ENCODE data around the gene RNF121. TPM values are rescaled to one million over a fixed set of nuclear protein-coding genes. Genes with fewer than 3 reads are reported as not detected.

The RNF121 gene
- total RNA-seq, 6 experiments from 2014 or later: 36.7 to 41.6 (median 38.7) TPM

DNA sequence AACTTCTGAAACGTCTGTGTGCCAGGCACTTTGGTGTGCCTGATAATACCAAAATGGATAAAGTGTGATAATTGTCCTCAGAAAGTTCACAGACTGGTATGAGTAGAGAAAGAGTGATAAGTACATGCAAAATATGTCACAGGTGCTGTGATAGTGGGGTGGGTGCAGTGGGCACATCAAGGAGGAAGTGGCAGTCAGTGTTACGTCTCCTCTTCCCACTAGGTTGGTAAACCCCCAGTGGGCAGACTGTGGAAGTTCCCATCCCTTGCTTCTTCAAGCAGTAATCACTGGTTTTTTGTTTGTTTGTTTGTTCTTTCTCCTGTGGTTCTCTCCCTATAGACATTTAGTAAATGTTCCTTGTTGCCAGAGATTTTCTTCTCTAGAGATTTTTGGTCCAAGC lies 5.4 kb downstream of the RNF121 start:
- H3K4me1 Mint-ChIP-seq (ENCODE audit: low read depth): peaks cover 68% of the 10 kb centered on the region
- TF ChIP-seq, protein P1, sequence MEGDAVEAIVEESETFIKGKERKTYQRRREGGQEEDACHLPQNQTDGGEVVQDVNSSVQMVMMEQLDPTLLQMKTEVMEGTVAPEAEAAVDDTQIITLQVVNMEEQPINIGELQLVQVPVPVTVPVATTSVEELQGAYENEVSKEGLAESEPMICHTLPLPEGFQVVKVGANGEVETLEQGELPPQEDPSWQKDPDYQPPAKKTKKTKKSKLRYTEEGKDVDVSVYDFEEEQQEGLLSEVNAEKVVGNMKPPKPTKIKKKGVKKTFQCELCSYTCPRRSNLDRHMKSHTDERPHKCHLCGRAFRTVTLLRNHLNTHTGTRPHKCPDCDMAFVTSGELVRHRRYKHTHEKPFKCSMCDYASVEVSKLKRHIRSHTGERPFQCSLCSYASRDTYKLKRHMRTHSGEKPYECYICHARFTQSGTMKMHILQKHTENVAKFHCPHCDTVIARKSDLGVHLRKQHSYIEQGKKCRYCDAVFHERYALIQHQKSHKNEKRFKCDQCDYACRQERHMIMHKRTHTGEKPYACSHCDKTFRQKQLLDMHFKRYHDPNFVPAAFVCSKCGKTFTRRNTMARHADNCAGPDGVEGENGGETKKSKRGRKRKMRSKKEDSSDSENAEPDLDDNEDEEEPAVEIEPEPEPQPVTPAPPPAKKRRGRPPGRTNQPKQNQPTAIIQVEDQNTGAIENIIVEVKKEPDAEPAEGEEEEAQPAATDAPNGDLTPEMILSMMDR (IDR thresholded peaks at IDR 0.05): no peak
- peaks cover 1% of the 10 kb centered on the region; the same call in 1 of the 2 replicates for H3K36me3 Mint-ChIP-seq (ENCODE audit: low read depth)
- no peak for DNase-seq
- no peak overlapping the region for H3K27ac Mint-ChIP-seq
- no peaks in the 10 kb centered on the region for H3K9me3 Mint-ChIP-seq
- no peak overlapping the region for H3K4me3 Mint-ChIP-seq
- H3K27me3 Mint-ChIP-seq (ENCODE audit: insufficient read depth): no peaks in the 10 kb centered on the region; the same call in none of the 2 replicates

DNA sequence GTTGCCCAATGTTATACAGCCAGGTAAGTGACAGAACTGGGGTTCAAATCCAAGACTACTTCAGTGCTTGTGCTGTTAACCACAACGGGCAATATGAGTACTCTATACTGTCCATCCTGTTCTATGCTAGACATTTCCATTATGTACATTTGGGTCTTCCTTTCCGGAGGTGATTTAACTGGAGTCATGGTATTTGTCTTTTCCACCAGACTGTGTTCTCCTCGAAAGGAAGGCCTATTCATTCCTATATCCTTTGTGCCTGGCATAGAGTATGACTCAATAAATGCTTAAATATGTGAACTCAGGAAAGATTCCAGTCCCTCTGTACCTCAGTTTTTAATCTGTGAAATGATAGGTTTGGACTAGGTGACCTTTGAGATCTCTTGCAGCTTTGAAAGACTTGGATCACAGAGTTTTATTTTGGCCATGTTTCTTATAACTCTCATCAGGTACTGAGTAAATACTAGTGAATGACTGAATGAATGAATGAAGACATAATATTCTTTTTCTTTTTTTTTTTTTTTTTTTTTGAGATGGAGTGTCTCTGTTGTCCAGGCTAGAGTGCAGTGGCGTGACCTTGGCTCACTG lies 6.6 kb downstream of the RNF121 start:
- Mint-ChIP-seq H3K4me3 (no peak overlapping the region), H3K36me3 (ENCODE audit: low read depth) (0 out of 2 replicates have a peak, but pooled peaks cover 4% of the 10 kb centered on the region), H3K27ac (no peak overlapping the region), H3K4me1 (ENCODE audit: low read depth) (peaks cover 57% of the 10 kb centered on the region), H3K27me3 (ENCODE audit: insufficient read depth) (no peaks in the 10 kb centered on the region; the same call in none of the 2 replicates), H3K9me3 (no peaks in the 10 kb centered on the region)
- TF ChIP-seq, protein P1 (IDR thresholded peaks at IDR 0.05): no peak
- DNase-seq: no peak

DNA sequence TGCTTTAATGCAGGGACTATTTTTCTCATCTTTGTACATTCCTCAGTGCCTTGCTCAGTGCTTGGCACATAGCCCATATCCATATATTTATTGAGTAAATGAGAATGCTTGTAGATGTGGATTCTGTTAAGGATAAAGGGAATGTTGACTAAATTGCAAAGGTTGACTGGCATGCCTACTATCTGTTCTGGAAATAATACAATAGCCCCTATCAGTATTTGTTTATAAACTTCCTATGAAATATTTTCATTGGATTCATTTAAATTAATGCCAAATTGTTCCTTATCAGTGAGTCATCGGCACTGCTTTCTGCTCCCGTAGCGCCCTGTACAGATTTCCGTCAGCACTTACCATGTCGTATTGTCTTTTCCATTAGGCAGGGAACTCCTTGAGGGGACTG lies 8.0 kb downstream of the RNF121 start:
- DNase-seq: peak; percentile 28
- Mint-ChIP-seq H3K36me3 (ENCODE audit: low read depth) (0 out of 2 replicates have a peak, but pooled peaks cover 4% of the 10 kb centered on the region), H3K4me3 (no peak overlapping the region), H3K27ac (no peak overlapping the region), H3K9me3 (no peaks in the 10 kb centered on the region), H3K27me3 (ENCODE audit: insufficient read depth) (no peaks in the 10 kb centered on the region; the same call in none of the 2 replicates), H3K4me1 (ENCODE audit: low read depth) (peaks cover 43% of the 10 kb centered on the region)
- TF ChIP-seq, protein P1 (IDR thresholded peaks at IDR 0.05): no peak

DNA sequence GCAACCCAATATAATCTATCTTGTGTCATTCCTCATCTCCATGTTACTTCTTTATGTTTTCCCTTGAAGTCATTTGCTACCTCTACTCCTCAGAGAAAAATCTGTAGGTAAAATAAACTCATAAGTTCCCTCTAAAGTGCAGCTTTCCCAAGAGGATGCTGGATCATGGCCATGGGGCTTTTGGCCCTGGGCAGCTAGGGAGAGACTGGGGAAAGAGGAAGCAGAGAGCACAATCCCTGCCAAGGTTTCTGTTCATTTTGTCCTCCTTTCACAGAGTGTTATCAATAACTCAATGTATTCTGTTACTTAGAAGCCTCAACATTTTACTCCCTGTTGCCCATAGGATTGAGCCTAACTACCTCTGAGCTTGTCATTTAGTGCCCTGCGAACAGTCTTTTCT lies 9.0 kb downstream of the RNF121 start:
- Mint-ChIP-seq H3K27me3 (ENCODE audit: insufficient read depth) (no peaks in the 10 kb centered on the region; the same call in none of the 2 replicates), H3K4me3 (no peak overlapping the region), H3K27ac (no peak overlapping the region; the same call in 1 of the 2 replicates), H3K4me1 (ENCODE audit: low read depth) (peaks cover 41% of the 10 kb centered on the region), H3K9me3 (no peaks in the 10 kb centered on the region), H3K36me3 (ENCODE audit: low read depth) (0 out of 2 replicates have a peak, but pooled peaks cover 4% of the 10 kb centered on the region)
- TF ChIP-seq, protein P1 (IDR thresholded peaks at IDR 0.05): no peak
- DNase-seq: no peak

DNA sequence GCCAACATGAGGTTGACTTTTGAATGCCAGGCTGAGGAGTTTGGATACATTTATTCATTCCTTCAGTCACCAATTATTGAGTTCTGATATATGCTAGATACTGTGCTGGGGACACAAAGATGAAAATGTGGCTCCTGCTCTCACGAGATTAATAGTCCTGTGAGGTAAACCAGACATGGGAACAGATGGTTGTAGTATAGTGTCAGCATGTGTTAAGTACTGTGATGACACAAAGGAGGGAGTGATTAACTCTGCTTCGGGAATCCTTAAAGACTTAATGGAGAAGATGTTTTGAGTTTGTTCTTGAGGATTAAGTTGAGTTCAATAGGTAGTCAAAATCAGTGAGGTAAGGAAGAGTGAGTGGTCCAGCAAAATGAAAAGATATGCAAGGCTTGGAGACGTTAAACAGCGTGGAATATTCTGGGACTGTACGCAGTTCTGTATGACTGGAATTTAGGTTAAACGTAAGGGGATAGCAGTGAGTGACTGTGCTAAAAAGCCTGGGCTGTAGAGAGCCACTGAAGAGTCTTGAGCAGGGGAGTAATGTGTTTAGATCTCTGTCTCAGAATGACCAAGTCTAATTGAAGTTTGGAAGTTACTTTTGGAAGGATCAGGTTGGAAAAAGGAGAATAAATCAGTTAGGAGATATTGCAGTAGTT lies 11.8 kb downstream of the RNF121 start:
- H3K9me3 Mint-ChIP-seq: no peaks in the 10 kb centered on the region
- 0 out of 2 replicates have a peak, but pooled peaks cover 10% of the 10 kb centered on the region for H3K36me3 Mint-ChIP-seq (ENCODE audit: low read depth)
- H3K27me3 Mint-ChIP-seq (ENCODE audit: insufficient read depth): no peaks in the 10 kb centered on the region; the same call in 1 of the 2 replicates
- H3K27ac Mint-ChIP-seq: no peak overlapping the region
- peaks cover 51% of the 10 kb centered on the region for H3K4me1 Mint-ChIP-seq (ENCODE audit: low read depth)
- DNase-seq: no peak
- no peak overlapping the region for H3K4me3 Mint-ChIP-seq
- TF ChIP-seq, protein P1 (IDR thresholded peaks at IDR 0.05): no peak
